Upper lobe of left lung (tissue), 6 donors: ENCODE data around the gene CIRBP. TPM values are rescaled to one million over a fixed set of nuclear protein-coding genes. Genes with fewer than 3 reads are reported as not detected.

ENCODE experiments used
- ATAC-seq, 2 donors: fragments of 200-7000 bp; cut with Tn5 transposase; one replicate each; pipeline ENCODE4 v1.9.1; 2022; ENCODE audit warnings: mild to moderate bottlenecking in 2 of 2, moderate library complexity in 2 of 2; ENCODE audit not compliant: low FRiP score in 2 of 2
- DNase-seq, 2 donors: peaks; one replicate each; pipeline ENCODE4 v3.0.0-alpha.2; 2019 to 2020
- H3K27ac ChIP-seq, 4 donors: fragments of 200-600 bp; sonication (generic); one replicate each; pipeline ENCODE4 v1.5.1; 2016 to 2019
- H3K27me3 ChIP-seq, 4 donors: fragments of 200-600 bp; sonication (generic); one replicate each; pipeline ENCODE4 v1.5.1; 2017 to 2019
- H3K36me3 ChIP-seq, 4 donors: fragments of 200-600 bp; sonication (generic); one replicate each; pipeline ENCODE4 v1.5.1; 2016 to 2019
- H3K4me1 ChIP-seq, 4 donors: fragments of 200-600 bp; sonication (generic); one replicate each; pipeline ENCODE4 v1.5.1; 2018 to 2019
- H3K4me3 ChIP-seq, 4 donors: fragments of 200-600 bp; sonication (generic); one replicate each; pipeline ENCODE4 v1.5.1; 2017 to 2019; ENCODE audit warnings: mild to moderate bottlenecking in 2 of 4, moderate library complexity in 1 of 4
- H3K9me3 ChIP-seq, 4 donors: fragments of 200-600 bp; sonication (generic); one replicate each; pipeline ENCODE4 v1.5.1; 2018 to 2019
- CTCF ChIP-seq, 6 experiments: fragments of 450-650 bp in 4 of 6; fragments of 200-600 bp in 2 of 6; sonication (generic) in 2 of 6; IDR thresholded peaks; one replicate each; pipeline ENCODE4 v1.5.1; 2016 to 2019; ENCODE audit warnings: antibody characterized with exemption in 6 of 6
- EP300 ChIP-seq, 4 donors: sonication (generic); formaldehyde crosslinking; IDR thresholded peaks; one replicate each; pipeline ENCODE4 v1.5.1; 2017; ENCODE audit warnings: antibody characterized with exemption in 4 of 4, control low read depth in 2 of 4
- POLR2A ChIP-seq, 4 donors: fragments of 450-650 bp; IDR thresholded peaks; one replicate each; pipeline ENCODE4 v1.5.1; 2016 to 2017; ENCODE audit warnings: antibody characterized with exemption in 4 of 4, mild to moderate bottlenecking in 2 of 4
- POLR2AphosphoS5 ChIP-seq, 2 donors: sonication (generic); formaldehyde crosslinking; IDR thresholded peaks; one replicate each; pipeline ENCODE4 v1.5.1; 2017; ENCODE audit warnings: antibody characterized with exemption in 2 of 2
- WGBS, 2 donors: methylation state at CpG; one replicate each; pipeline ENCODE4 v1.1.5; 2017 to 2018; 5-methylcytosine and 5-hydroxymethylcytosine counted together
- total RNA-seq, 6 donors: library from RNA; depleted of rRNA in 4 of 6; stranded (reverse); fragments of >200 nt in 4 of 6; gene quantifications; one replicate each; pipeline versions ENCODE4 v1.1.0 to v1.2.1, GENCODE V29; 2016 to 2021
- donor health status: DM: no; HTN: no; CAD: no; lungs with moderate emphysema.
- donor health status: DM: no; HTN: yes; CAD: no; lungs with severe emphysema.

The CIRBP gene
- total RNA-seq, 6 donors from 2014 or later: 326 to 1,348 (median 441) TPM

GRCh38 chr19:1227304-1228054 is 41.7 kb upstream of the CIRBP start:
- TF ChIP-seq CTCF (IDR thresholded peaks at IDR 0.05): no peak
- no peak for TF ChIP-seq EP300 (IDR thresholded peaks at IDR 0.05)
- TF ChIP-seq POLR2A (IDR thresholded peaks at IDR 0.05): no peak
- no peak for TF ChIP-seq POLR2AphosphoS5 (IDR thresholded peaks at IDR 0.05)
- Histone ChIP-seq H3K4me3 (no peak overlapping the region), H3K4me1 (peaks cover 3 to 20% (median 9%) of the 10 kb centered on the region in 4 donors), H3K9me3 (no peaks in the 10 kb centered on the region), H3K27ac (no peak overlapping the region), H3K27me3 (no peaks in the 10 kb centered on the region), H3K36me3 (peaks cover 0 to 60% (median 48%) of the 10 kb centered on the region in 4 donors)
- 92 to 95% methylated on average over 37 to 56 of the region's 56 CpGs for WGBS, 2 donors
- ATAC-seq: no peak
- DNase-seq: peak in 1 of 2 donors; percentile 83

DNA sequence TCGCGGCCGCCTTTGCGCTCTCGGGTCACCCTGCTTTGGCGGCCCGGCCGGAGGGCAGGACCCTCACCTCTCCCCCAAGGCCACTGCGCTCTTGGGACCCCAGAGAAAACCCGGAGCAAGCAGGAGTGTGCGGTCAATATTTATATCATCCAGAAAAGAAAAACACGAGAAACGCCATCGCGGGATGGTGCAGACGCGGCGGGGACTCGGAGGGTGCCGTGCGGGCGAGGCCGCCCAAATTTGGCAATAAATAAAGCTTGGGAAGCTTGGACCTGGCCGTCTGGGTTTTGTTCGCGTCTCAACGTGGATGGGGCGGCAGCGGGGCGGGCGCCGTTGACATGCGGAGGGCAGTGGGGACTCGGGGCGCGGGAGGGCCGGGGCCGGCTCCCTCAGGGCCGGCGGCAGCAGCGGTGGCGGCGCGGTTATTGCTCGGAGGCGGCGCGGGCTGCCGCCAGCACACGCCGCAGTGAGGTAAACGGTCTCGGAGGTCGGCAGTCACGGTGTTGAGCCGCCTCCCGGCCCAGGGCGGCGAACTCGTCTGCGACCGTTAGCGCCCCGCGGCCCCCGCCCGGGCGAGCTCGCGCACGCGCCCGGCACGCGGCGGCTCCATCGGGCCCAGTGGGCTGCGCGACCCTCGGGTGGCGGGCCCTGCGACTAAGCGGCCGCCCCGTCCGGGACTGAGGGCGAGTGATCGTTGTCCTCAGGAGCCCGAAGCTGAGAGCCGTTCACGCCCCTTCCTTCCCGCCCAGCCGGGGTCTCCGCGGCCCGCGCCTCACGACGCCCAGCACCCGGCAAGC is 40.8 kb upstream of the CIRBP start:
- ATAC-seq: no peak
- DNase-seq: peak in 1 of 2 donors; percentile 83
- Histone ChIP-seq H3K36me3 (peaks cover 0 to 51% (median 42%) of the 10 kb centered on the region in 4 donors), H3K27ac (no peak overlapping the region), H3K9me3 (no peaks in the 10 kb centered on the region), H3K27me3 (no peaks in the 10 kb centered on the region), H3K4me3 (no peak overlapping the region), H3K4me1 (peaks cover 12 to 29% (median 18%) of the 10 kb centered on the region in 4 donors)
- WGBS, 2 donors: 97% methylated on average over 97 to 98 of the region's 100 CpGs
- no peak for TF ChIP-seq EP300 (IDR thresholded peaks at IDR 0.05)
- TF ChIP-seq POLR2A (IDR thresholded peaks at IDR 0.05): no peak
- no peak for TF ChIP-seq CTCF (IDR thresholded peaks at IDR 0.05)
- TF ChIP-seq POLR2AphosphoS5 (IDR thresholded peaks at IDR 0.05): no peak

DNA sequence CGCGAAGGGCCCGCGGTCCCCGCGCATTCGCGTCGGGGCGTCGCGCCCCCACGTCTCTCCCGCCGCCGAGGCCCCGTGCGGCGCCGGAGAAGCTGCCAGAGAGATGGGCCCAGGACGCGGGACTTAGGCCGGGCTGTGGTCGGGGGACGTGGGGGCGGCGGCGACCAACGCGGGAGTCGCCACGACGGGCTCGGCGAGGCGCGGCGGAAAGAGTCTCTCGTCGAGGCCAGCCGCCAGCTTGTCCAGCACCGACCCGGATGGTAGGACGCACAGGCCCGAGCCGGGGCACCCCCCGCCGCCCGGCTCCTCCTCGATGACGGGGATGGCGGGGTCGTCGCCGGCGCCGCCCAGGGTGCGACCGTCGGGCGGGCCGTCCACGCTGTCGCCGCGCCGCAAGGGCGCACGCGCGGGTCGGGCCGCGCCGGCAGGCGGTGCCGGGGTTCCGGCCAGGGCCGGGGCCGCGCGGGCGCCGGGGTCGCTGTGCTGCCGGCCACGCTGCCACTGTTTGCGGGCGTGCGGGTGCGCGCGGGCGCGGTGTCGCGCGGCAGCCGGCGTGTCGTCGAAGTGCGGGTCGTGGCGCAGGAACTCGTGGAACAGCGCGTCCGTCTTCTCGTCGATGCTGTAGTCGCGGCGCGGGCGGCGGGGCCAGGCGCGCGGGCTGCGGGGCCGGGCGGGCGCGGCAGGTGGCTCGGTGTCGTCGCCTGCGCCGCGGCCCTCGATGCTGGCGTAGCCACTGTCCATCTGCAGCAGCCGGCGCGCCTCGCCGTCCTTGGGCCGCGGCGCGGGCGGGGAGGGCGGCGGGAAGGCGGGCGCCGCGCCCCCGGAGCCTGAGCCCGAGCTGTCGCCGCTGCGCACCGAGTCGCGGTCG is 39.8 kb upstream of the CIRBP start:
- Histone ChIP-seq H3K4me3 (no peak overlapping the region), H3K4me1 (peaks cover 16 to 32% (median 23%) of the 10 kb centered on the region in 4 donors), H3K9me3 (no peaks in the 10 kb centered on the region), H3K27ac (no peak overlapping the region), H3K36me3 (peaks cover 0 to 42% (median 33%) of the 10 kb centered on the region in 4 donors), H3K27me3 (no peaks in the 10 kb centered on the region)
- WGBS, 2 donors: 94 to 98% methylated on average over 136 to 143 of the region's 158 CpGs
- DNase-seq: peak in 1 of 2 donors; percentile 83
- TF ChIP-seq POLR2AphosphoS5 (IDR thresholded peaks at IDR 0.05) (no peak), POLR2A (IDR thresholded peaks at IDR 0.05) (no peak), EP300 (IDR thresholded peaks at IDR 0.05) (no peak), CTCF (IDR thresholded peaks at IDR 0.05) (no peak)
- no peak for ATAC-seq

GRCh38 chr19:1229924-1230782 is 39.0 kb upstream of the CIRBP start:
- Histone ChIP-seq H3K36me3 (peaks cover 0 to 33% (median 27%) of the 10 kb centered on the region in 4 donors), H3K4me3 (no peak overlapping the region), H3K4me1 (peaks cover 16 to 32% (median 23%) of the 10 kb centered on the region in 4 donors), H3K27me3 (no peaks in the 10 kb centered on the region), H3K27ac (no peak overlapping the region), H3K9me3 (no peaks in the 10 kb centered on the region)
- WGBS, 2 donors: 91 to 94% methylated on average over 9 to 58 of the region's 61 CpGs
- no peak for ATAC-seq
- TF ChIP-seq POLR2A (IDR thresholded peaks at IDR 0.05): no peak
- no peak for TF ChIP-seq EP300 (IDR thresholded peaks at IDR 0.05)
- TF ChIP-seq POLR2AphosphoS5 (IDR thresholded peaks at IDR 0.05): no peak
- no peak for TF ChIP-seq CTCF (IDR thresholded peaks at IDR 0.05)
- no peak for DNase-seq
